WERI-Rb-1 (cell line): Measurements from ENCODE around the gene LYPD4.

ENCODE experiments used
- DNase-seq: peaks from one replicate; pipeline ENCODE4 v3.0.0-alpha.2; 2020
- H3K27ac ChIP-seq: fragments of 250-450 bp; sonication (Bioruptor Pico); 2 replicates; pipeline ENCODE4 v1.5.1; 2020; ENCODE audit warnings: mild to moderate bottlenecking, moderate library complexity
- H3K27me3 ChIP-seq: fragments of 250-450 bp; sonication (Bioruptor Pico); 2 replicates; pipeline ENCODE4 v1.5.1; 2021; ENCODE audit warnings: mild to moderate bottlenecking, low read depth, moderate library complexity; ENCODE audit not compliant: insufficient read depth, severe bottlenecking
- H3K36me3 ChIP-seq: fragments of 250-450 bp; sonication (Bioruptor Pico); 2 replicates; pipeline ENCODE4 v1.5.1; 2020; ENCODE audit warnings: mild to moderate bottlenecking, moderate library complexity
- H3K4me3 ChIP-seq: 2 replicates; pipeline ENCODE4 v1.5.1; 2011; ENCODE audit warnings: low read depth, mild to moderate bottlenecking, control low read depth, low read length
- H3K9me3 ChIP-seq: fragments of 250-450 bp; sonication (Bioruptor Pico); 2 replicates; pipeline ENCODE4 v1.5.1; 2021; ENCODE audit warnings: mild to moderate bottlenecking, moderate library complexity; ENCODE audit not compliant: severe bottlenecking
- CTCF ChIP-seq: IDR thresholded peaks from 2 replicates; pipeline ENCODE4 v1.5.1; 2011; ENCODE audit warnings: low read depth, mild to moderate bottlenecking, control low read depth, inconsistent platforms, low read length

The LYPD4 gene

GRCh38 chr19:41851456-41851855 lies 7.0 kb upstream of the LYPD4 start:
- no peak for TF ChIP-seq CTCF
- H3K9me3 ChIP-seq = no peaks in the 10 kb centered on the region
- no peaks in the 10 kb centered on the region for H3K36me3 ChIP-seq
- DNase-seq = no peak
- H3K27me3 ChIP-seq = no peaks in the 10 kb centered on the region
- no peak overlapping the region for H3K27ac ChIP-seq
- H3K4me3 ChIP-seq = no peak overlapping the region

GRCh38 chr19:41850381-41850780 lies 5.9 kb upstream of the LYPD4 start:
- no peaks in the 10 kb centered on the region for H3K9me3 ChIP-seq
- TF ChIP-seq CTCF = no peak
- no peaks in the 10 kb centered on the region for H3K27me3 ChIP-seq
- no peaks in the 10 kb centered on the region for H3K36me3 ChIP-seq
- no peak for DNase-seq
- no peak overlapping the region for H3K4me3 ChIP-seq
- no peak overlapping the region for H3K27ac ChIP-seq

- Histone ChIP-seq H3K27me3 (no peaks in the 10 kb centered on the region), H3K36me3 (no peaks in the 10 kb centered on the region), H3K9me3 (no peaks in the 10 kb centered on the region), H3K27ac (no peak overlapping the region), H3K4me3 (no peak overlapping the region)
- no peak for DNase-seq
- TF ChIP-seq CTCF = no peak
These were observed 4.6 kb upstream of the LYPD4 start for GRCh38 chr19:41849067-41849466.

GRCh38 chr19:41848666-41849065 lies 4.2 kb upstream of the LYPD4 start:
- H3K36me3 ChIP-seq = no peaks in the 10 kb centered on the region
- H3K27me3 ChIP-seq = no peaks in the 10 kb centered on the region
- no peak overlapping the region for H3K4me3 ChIP-seq
- no peak for DNase-seq
- H3K9me3 ChIP-seq = no peaks in the 10 kb centered on the region
- no peak overlapping the region for H3K27ac ChIP-seq
- no peak for TF ChIP-seq CTCF

GRCh38 chr19:41847351-41848105 lies 3.0 kb upstream of the LYPD4 start:
- H3K9me3 ChIP-seq = no peaks in the 10 kb centered on the region
- no peak for DNase-seq
- no peak overlapping the region for H3K27ac ChIP-seq
- H3K27me3 ChIP-seq = no peaks in the 10 kb centered on the region
- no peaks in the 10 kb centered on the region for H3K36me3 ChIP-seq
- H3K4me3 ChIP-seq = no peak overlapping the region
- no peak for TF ChIP-seq CTCF

- no peaks in the 10 kb centered on the region for H3K9me3 ChIP-seq
- no peak for DNase-seq
- H3K4me3 ChIP-seq = no peak overlapping the region
- H3K36me3 ChIP-seq = no peaks in the 10 kb centered on the region
- no peaks in the 10 kb centered on the region for H3K27me3 ChIP-seq
- TF ChIP-seq CTCF = no peak
- no peak overlapping the region for H3K27ac ChIP-seq
These were observed 638 bp upstream of the LYPD4 start for GRCh38 chr19:41845051-41845590.
